ENCODE measurements around the gene PPP1R3E. TPM values are rescaled to one million over a fixed set of nuclear protein-coding genes. Genes with fewer than 3 reads are reported as not detected.
A peak's percentile ranks its signal among the peaks of the same experiment; 100 is the strongest.

Gene PPP1R3E
- total RNA-seq, 4 donors from 2014 or later = 7.9 to 14.4 (median 8.6) TPM

DNA sequence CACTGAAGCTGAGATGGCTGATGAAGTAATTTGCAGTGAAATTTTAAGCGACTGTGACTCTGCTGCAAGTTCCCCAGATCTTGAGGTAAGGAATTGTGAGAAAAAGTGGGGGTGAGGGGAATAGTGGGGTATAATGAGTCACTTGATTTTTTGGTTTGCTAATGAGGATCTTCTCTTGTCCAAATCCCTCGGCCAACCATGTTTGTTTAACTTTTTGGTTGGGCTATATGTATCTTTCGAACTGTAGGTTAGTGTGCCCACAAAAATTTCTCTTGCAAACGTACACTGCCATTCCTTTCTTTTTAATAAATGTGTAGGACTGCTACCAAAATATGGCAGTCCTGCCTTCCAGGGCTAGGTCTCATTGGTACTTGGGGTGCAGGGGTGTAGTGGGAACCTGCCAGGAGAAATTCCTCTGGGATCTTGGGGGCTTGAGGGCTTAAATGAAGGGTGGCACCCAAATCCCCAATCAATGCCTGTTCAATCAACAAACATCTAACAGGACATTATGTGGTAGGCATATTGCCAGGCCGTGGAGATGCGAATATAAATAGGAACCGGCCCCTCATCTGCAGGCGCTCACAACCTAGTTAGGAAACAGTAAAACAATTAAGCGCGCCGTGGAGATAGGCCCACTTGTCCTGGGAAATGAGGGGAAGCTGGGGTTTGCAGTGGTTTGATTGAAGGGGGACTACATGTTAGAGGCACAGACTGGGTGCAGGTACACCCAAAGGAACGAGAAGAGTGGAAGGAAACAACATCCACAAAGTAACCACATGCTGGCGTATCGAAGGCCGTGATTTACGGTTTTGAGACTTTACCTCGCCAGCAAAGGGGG lies 17.3 kb upstream of the PPP1R3E start:
- peak; percentile 60 to 84 for DNase-seq (ENCODE audit: low spot score in 2 of 2)
- 83 to 86% methylated on average over 17 of the region's 17 CpGs for WGBS, 2 donors
- TF ChIP-seq, protein P1, sequence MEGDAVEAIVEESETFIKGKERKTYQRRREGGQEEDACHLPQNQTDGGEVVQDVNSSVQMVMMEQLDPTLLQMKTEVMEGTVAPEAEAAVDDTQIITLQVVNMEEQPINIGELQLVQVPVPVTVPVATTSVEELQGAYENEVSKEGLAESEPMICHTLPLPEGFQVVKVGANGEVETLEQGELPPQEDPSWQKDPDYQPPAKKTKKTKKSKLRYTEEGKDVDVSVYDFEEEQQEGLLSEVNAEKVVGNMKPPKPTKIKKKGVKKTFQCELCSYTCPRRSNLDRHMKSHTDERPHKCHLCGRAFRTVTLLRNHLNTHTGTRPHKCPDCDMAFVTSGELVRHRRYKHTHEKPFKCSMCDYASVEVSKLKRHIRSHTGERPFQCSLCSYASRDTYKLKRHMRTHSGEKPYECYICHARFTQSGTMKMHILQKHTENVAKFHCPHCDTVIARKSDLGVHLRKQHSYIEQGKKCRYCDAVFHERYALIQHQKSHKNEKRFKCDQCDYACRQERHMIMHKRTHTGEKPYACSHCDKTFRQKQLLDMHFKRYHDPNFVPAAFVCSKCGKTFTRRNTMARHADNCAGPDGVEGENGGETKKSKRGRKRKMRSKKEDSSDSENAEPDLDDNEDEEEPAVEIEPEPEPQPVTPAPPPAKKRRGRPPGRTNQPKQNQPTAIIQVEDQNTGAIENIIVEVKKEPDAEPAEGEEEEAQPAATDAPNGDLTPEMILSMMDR (IDR thresholded peaks at IDR 0.05) = no peak
- no peak for TF ChIP-seq POLR2A (IDR thresholded peaks at IDR 0.05)
- intact Hi-C loops (cut with DNase I; ENCODE audit: low total_unique reads) = loop anchor here (10.0 kb wide), 1 partner anchor 155 kb away; no protein-coding TSS in a partner anchor
- no peak overlapping the region for H3K4me3 ChIP-seq (ENCODE audit: low read depth, poor library complexity, severe bottlenecking)

DNA sequence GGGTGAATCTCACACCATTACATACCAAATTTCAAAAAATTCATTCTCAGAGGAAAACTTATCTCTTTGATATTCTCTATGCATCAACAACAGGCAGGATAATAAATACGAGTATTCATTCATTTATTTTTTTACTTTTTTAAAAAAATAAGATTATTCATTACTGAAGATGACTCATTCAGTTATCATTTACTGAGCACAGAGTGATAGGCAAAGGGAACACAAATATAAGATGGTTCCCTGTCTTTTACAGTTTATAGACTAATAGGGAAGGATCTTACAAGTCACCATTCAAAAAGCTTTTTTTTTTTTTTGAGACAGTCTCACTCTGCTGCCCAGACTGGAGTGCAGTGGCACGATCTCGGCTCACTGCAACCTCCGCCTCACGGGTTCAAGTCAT lies 13.6 kb upstream of the PPP1R3E start:
- no peak overlapping the region for H3K4me3 ChIP-seq (ENCODE audit: low read depth, poor library complexity, severe bottlenecking)
- DNase-seq (ENCODE audit: low spot score in 2 of 2) = no peak
- no peak for TF ChIP-seq POLR2A (IDR thresholded peaks at IDR 0.05)
- TF ChIP-seq, protein P1 (IDR thresholded peaks at IDR 0.05) = no peak
- WGBS, 2 donors = 87 to 90% methylated on average over 5 of the region's 5 CpGs
- intact Hi-C loops (cut with DNase I; ENCODE audit: low total_unique reads) = no loop called here

DNA sequence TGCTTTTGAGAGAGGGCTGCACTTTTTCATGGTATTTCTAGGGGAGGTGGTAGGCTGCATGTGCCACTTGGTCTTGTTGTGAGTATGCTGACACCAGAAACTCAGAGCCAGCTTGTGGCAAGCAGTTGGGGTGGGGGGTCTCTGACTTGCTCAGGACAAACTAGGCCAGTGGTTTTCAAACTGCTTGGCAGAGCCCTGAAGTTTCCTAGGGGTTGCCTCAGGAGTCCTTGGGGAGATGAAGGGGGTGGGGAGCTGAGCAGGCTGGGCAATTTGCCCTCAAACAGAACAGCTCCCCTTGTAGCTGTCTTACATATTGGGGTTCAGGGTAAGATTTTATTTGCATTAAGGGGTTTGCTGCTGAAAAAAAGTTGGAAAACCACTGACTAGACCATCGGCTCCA lies 7.9 kb upstream of the PPP1R3E start:
- no peak overlapping the region for H3K4me3 ChIP-seq (ENCODE audit: low read depth, poor library complexity, severe bottlenecking)
- TF ChIP-seq POLR2A (IDR thresholded peaks at IDR 0.05) = no peak
- TF ChIP-seq, protein P1 (IDR thresholded peaks at IDR 0.05) = no peak
- WGBS, 2 donors = 92 to 95% methylated on average over 1 of the region's 1 CpG
- DNase-seq (ENCODE audit: low spot score in 2 of 2) = peak in 1 of 2 donors; percentile 83
- intact Hi-C loops (cut with DNase I; ENCODE audit: low total_unique reads) = no loop called here

DNA sequence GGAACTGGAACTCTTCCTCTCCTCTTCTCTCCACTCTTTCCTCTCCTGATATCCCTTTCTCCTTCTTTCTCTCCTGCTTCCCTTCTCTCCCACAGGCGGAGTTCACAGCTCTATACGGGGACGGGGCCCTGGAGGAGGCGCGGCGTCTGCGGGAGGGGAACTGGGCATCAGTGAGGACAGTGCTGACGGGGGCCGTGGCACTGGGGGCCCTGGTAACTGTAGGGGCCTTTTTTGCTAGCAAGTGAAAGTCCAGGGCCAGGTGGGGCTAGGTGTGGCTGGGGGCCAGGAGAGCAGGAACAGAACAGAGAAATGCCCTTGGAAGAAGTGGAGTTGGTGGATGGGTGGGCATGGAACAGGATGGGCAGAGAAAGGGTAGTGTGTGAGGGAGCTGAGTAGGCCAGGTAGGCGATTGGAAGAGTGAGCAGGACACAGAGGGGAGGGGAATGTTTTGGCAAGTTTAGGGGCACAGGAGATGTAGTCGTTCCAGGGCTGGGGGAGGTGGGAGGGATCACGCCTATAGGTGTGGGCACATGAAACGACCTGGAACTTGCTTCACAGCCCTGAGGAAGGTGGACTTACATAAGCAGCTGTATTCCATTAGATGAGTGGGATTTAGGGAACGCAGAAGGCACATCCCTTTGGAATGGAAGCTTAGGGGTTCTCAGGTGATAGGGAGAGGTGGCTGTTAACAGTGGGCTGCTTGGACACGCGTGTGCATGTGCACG lies 6.2 kb upstream of the PPP1R3E start:
- intact Hi-C loops (cut with DNase I; ENCODE audit: low total_unique reads) = no loop called here
- DNase-seq (ENCODE audit: low spot score in 2 of 2) = no peak
- 71 to 82% methylated on average over 17 of the region's 17 CpGs for WGBS, 2 donors
- H3K4me3 ChIP-seq (ENCODE audit: low read depth, poor library complexity, severe bottlenecking) = no peak overlapping the region
- no peak for TF ChIP-seq POLR2A (IDR thresholded peaks at IDR 0.05)
- TF ChIP-seq, protein P1 (IDR thresholded peaks at IDR 0.05) = peak in 1 of 3 donors; percentile 12

DNA sequence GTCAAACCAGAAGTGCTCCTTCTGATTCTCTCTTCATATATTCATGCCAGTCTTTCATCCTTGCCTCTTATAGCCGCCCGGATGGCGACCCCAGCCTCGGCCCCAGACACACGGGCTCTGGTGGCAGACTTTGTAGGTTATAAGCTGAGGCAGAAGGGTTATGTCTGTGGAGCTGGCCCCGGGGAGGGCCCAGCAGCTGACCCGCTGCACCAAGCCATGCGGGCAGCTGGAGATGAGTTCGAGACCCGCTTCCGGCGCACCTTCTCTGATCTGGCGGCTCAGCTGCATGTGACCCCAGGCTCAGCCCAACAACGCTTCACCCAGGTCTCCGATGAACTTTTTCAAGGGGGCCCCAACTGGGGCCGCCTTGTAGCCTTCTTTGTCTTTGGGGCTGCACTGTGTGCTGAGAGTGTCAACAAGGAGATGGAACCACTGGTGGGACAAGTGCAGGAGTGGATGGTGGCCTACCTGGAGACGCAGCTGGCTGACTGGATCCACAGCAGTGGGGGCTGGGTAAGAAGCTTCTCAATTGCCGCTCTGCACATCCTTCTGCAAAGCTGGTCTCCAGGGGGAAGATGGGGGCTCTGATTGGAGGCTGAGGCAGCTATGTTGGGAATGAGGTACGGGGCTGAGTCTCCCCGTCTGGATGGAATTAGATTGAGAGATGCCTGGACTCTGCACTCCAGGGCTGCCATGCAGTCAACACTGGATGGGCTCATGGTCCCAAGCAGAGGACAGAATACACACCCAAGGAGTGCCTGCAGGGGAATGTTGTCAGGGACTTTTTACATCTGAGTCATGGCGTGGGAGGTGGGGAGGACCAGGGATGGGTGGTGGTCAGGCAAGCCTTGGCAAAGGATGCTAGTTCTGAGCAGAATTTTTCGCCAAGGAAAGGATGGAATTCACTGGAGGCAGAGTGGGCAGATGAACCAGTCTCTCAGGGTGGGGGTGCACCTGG lies 5.3 kb upstream of the PPP1R3E start:
- intact Hi-C loops (cut with DNase I; ENCODE audit: low total_unique reads) = no loop called here
- TF ChIP-seq POLR2A (IDR thresholded peaks at IDR 0.05) = no peak
- TF ChIP-seq, protein P1 (IDR thresholded peaks at IDR 0.05) = no peak
- WGBS, 2 donors = 80 to 81% methylated on average over 22 of the region's 22 CpGs
- no peak overlapping the region for H3K4me3 ChIP-seq (ENCODE audit: low read depth, poor library complexity, severe bottlenecking)
- DNase-seq (ENCODE audit: low spot score in 2 of 2) = no peak

Data from lower leg skin (tissue), 4 donors.